ENCODE data around the gene PSMB7.

The PSMB7 gene

DNA sequence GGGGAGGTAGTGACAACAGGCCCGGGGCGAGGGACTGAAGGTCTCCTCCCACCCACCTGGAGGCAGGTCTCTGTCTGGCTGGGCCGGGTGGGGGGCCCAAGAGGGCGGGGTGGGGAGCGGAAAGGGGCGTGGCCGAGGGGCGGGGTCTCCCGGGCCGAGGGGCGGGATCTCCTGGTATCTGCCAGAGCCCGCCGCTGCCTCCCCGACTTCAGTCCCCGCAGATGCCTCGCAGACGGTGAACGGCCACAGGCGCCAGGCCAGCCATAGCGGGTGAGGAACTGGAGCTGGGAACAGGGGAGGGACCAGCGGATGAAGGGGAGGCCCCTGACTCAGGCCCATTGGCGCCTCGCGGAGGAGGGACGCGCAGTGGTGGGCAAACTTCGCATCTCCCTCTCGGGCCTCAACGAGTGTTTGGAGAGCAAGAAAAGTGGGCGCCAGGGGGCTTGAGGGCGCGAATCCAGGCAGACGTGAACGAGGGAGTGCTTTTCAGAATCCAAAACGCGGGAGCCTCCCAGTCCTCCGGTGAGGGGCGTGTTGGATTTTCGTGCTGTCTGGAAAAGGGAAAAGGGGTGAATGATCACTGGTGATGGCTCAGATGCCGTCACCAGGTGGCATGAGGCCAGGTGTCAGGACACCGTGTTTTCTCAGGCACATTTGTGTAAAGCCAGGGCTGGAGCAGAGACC is 35.1 kb upstream of the PSMB7 start, which contains the start of gene ADGRD2:
TSS of gene ADGRD2 (plus strand) at position 211 of the 684 bp plus-strand sequence. CDS start 1,216 bp downstream, outside the sequence.
- Mint-ChIP-seq H3K27me3 (peaks cover 17% of the 10 kb centered on the region), H3K4me1 (no peaks in the 10 kb centered on the region), H3K9me3 (no peaks in the 10 kb centered on the region), H3K27ac (no peak within 1 kb of the TSS), H3K4me3 (no peak within 1 kb of the TSS), H3K36me3 (no peaks in the 10 kb centered on the region)

GRCh38 chr9:124449381-124450151 is 34.3 kb upstream of the PSMB7 start:
- Mint-ChIP-seq H3K4me1 (no peaks in the 10 kb centered on the region), H3K4me3 (no peak overlapping the region), H3K9me3 (no peaks in the 10 kb centered on the region), H3K27me3 (peaks cover 20% of the 10 kb centered on the region), H3K36me3 (no peaks in the 10 kb centered on the region), H3K27ac (no peak overlapping the region)

DNA sequence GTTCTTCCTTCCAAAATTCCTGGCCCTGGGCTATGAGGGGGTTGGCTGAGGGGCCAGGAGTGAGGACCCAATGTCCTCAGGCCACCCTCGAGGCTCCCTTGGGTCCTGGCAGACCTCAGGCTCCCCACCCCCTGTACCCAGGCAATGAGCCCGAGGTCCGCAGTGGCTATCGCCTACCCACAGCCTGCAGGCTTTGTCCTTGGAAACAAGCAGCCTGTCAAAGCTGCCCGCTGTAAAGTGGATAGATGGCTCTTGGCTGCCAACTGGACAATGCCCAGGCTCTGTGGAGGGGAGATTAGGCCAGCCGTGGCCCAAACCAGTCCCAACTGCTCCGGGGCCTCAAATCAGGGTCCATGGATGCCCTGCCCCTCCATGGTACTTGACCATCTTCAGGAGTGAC is 32.8 kb upstream of the PSMB7 start:
- Mint-ChIP-seq H3K4me1 (no peaks in the 10 kb centered on the region), H3K36me3 (peaks cover 1% of the 10 kb centered on the region), H3K27ac (no peak overlapping the region), H3K9me3 (no peaks in the 10 kb centered on the region), H3K27me3 (peaks cover 22% of the 10 kb centered on the region), H3K4me3 (no peak overlapping the region)

DNA sequence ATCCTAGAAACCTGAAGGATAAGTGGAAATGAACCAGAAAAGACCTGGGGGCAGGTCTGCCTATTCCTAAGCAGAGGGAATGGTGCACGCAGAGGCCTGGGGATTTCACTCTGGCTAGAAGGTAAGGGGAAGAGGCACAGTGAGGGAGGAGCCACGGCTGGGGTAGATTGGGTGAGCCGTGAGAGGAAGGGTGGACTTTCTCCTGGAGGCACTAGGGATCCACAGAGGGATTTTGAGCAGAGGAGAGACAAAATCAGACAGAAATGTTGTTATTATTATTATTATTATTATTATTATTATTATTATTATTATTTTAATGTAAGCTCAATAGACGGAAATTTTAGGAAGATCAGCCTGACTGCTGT is 32.0 kb upstream of the PSMB7 start:
- Mint-ChIP-seq H3K9me3 (no peaks in the 10 kb centered on the region), H3K27me3 (peaks cover 19% of the 10 kb centered on the region), H3K4me1 (no peaks in the 10 kb centered on the region), H3K4me3 (no peak overlapping the region), H3K36me3 (peaks cover 1% of the 10 kb centered on the region), H3K27ac (no peak overlapping the region)

GRCh38 chr9:124444166-124444565 is 28.9 kb upstream of the PSMB7 start:
- Mint-ChIP-seq H3K4me3 (no peak overlapping the region), H3K27ac (no peak overlapping the region), H3K9me3 (no peaks in the 10 kb centered on the region), H3K36me3 (peaks cover 1% of the 10 kb centered on the region), H3K4me1 (no peaks in the 10 kb centered on the region), H3K27me3 (peaks cover 21% of the 10 kb centered on the region)

DNA sequence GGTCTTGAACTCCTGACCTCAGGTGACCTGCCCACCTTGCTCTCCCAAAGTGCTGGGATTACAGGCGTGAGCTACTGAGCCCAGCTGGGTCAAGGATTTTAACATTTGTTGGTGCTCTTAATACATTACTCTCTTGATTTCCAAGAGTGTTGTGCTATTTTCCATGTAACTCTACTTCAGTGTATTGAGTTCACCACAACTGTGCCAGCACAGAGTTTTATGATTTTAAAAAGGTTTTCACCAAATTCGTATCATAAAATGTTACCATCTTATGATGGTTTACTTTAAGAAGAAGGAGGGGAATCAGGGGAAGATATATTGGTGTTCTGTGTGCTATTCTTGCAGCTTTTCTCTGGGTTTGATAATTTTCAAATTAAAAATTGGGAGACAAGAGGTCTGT is 28.4 kb upstream of the PSMB7 start:
- Mint-ChIP-seq H3K27me3 (peaks cover 21% of the 10 kb centered on the region), H3K9me3 (no peaks in the 10 kb centered on the region), H3K27ac (no peak overlapping the region), H3K4me3 (no peak overlapping the region), H3K36me3 (peaks cover 1% of the 10 kb centered on the region), H3K4me1 (no peaks in the 10 kb centered on the region)

- Mint-ChIP-seq H3K27ac (no peak overlapping the region), H3K9me3 (no peaks in the 10 kb centered on the region), H3K4me3 (no peak overlapping the region), H3K27me3 (peaks cover 20% of the 10 kb centered on the region), H3K4me1 (no peaks in the 10 kb centered on the region), H3K36me3 (peaks cover 1% of the 10 kb centered on the region)
Observed at GRCh38 chr9:124442826-124443225, 27.6 kb upstream of the PSMB7 start.

DNA sequence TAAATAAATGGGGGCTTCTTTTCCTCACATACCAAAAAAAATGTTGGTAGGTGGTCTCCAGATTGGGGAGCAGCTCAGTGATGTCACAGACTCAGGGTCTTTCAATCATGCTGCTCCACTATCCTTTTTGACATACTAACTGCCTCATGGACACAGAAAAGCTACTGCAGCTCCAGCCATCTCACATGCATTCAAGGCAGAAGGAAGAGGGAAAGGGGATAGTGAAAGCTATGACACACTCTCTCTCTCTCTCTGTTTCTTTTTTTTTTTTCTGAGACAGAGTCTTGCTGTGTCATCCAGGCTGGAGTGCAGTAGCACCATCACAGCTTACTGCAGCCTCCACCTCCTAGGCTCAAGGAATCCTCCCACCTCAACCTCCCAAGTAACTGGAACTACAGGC is 27.1 kb upstream of the PSMB7 start:
- Mint-ChIP-seq H3K27me3 (peaks cover 20% of the 10 kb centered on the region), H3K4me1 (no peaks in the 10 kb centered on the region), H3K27ac (no peak overlapping the region), H3K4me3 (no peak overlapping the region), H3K9me3 (no peaks in the 10 kb centered on the region), H3K36me3 (peaks cover 1% of the 10 kb centered on the region)

GRCh38 chr9:124441291-124441690 is 26.0 kb upstream of the PSMB7 start:
- H3K4me1 Mint-ChIP-seq: no peaks in the 10 kb centered on the region
- peaks cover 1% of the 10 kb centered on the region for H3K36me3 Mint-ChIP-seq
- no peak overlapping the region for H3K4me3 Mint-ChIP-seq
- H3K27me3 Mint-ChIP-seq: peaks cover 17% of the 10 kb centered on the region
- no peak overlapping the region for H3K27ac Mint-ChIP-seq
- no peaks in the 10 kb centered on the region for H3K9me3 Mint-ChIP-seq

DNA sequence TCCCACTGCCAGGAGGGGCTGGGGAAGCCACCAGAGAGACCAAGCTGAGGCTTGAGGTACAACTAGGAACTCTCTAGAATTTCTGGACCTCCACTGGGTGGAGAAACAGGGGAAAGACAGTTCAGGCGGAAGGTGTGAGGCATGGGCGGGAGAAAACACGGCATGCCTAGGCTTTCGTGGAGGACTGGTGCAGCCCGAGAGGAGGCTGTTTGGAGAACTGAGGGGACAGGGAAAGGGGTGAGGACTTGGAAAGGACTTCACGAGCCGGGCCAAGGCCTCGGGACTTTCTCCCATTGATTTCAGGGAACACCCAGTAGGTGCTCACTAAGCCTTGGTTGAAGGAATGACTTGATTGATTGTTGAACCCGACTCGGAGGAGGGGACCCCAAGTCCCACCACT is 25.5 kb upstream of the PSMB7 start:
- no peak overlapping the region for H3K4me3 Mint-ChIP-seq
- no peaks in the 10 kb centered on the region for H3K9me3 Mint-ChIP-seq
- H3K36me3 Mint-ChIP-seq: peaks cover 1% of the 10 kb centered on the region
- H3K27ac Mint-ChIP-seq: no peak overlapping the region
- H3K27me3 Mint-ChIP-seq: peaks cover 17% of the 10 kb centered on the region
- H3K4me1 Mint-ChIP-seq: no peaks in the 10 kb centered on the region

- no peaks in the 10 kb centered on the region for H3K9me3 Mint-ChIP-seq
- peaks cover 1% of the 10 kb centered on the region for H3K36me3 Mint-ChIP-seq
- H3K27me3 Mint-ChIP-seq: peaks cover 14% of the 10 kb centered on the region
- no peak overlapping the region for H3K27ac Mint-ChIP-seq
- H3K4me1 Mint-ChIP-seq: no peaks in the 10 kb centered on the region
- H3K4me3 Mint-ChIP-seq: no peak overlapping the region
Observed at GRCh38 chr9:124439686-124440243, 24.5 kb upstream of the PSMB7 start.

DNA sequence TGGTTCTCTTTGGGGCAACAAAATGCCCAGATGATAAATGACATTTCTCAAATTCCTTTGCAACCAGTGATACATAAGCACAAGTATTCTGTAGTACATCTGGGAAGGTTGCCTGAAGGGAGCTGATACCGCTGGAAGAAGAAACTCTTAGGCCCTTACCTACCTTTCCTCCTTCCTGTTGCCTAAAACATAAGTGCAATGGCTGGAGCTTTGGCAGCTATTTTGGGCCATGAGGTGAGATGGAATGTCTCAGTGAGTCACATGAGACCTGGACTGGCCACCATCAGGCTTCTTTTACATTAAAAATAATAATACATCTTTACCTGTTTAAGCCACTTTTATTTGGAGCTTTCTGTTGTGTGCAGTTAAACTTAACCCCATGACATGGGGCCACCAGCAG is 23.8 kb upstream of the PSMB7 start:
- Mint-ChIP-seq H3K9me3 (no peaks in the 10 kb centered on the region), H3K27me3 (peaks cover 14% of the 10 kb centered on the region), H3K36me3 (peaks cover 1% of the 10 kb centered on the region), H3K4me1 (no peaks in the 10 kb centered on the region), H3K27ac (no peak overlapping the region), H3K4me3 (no peak overlapping the region)

- H3K27me3 Mint-ChIP-seq: peaks cover 12% of the 10 kb centered on the region
- H3K9me3 Mint-ChIP-seq: no peaks in the 10 kb centered on the region
- H3K4me3 Mint-ChIP-seq: no peak overlapping the region
- H3K36me3 Mint-ChIP-seq: no peaks in the 10 kb centered on the region
- no peak overlapping the region for H3K27ac Mint-ChIP-seq
- no peaks in the 10 kb centered on the region for H3K4me1 Mint-ChIP-seq
Observed at GRCh38 chr9:124438091-124438490, 22.8 kb upstream of the PSMB7 start.

- no peaks in the 10 kb centered on the region for H3K4me1 Mint-ChIP-seq
- H3K36me3 Mint-ChIP-seq: no peaks in the 10 kb centered on the region
- H3K4me3 Mint-ChIP-seq: no peak overlapping the region
- no peak overlapping the region for H3K27ac Mint-ChIP-seq
- H3K9me3 Mint-ChIP-seq: no peaks in the 10 kb centered on the region
- peaks cover 12% of the 10 kb centered on the region for H3K27me3 Mint-ChIP-seq
Observed at GRCh38 chr9:124437086-124437485, 21.8 kb upstream of the PSMB7 start.

DNA sequence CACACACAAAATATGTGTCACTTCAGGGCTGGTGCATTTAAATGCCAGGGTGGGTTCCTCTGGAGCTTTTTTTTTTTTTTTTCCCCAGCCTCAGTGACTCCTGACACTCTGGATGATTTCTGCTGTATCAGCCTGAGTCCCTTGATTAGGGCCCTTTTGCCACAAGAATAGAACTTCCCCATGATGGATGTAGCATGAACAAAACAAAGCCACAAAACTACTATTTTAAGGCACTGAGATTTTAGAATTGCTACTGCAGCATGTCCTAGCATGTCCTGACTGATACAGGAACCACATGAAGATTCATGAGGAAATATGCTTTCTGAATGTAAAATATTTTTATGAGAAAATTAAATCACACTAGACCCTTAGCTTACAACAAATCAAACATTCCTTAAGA is 21.1 kb upstream of the PSMB7 start:
- no peaks in the 10 kb centered on the region for H3K4me1 Mint-ChIP-seq
- H3K27ac Mint-ChIP-seq: no peak overlapping the region
- no peaks in the 10 kb centered on the region for H3K36me3 Mint-ChIP-seq
- no peaks in the 10 kb centered on the region for H3K9me3 Mint-ChIP-seq
- H3K27me3 Mint-ChIP-seq: peaks cover 9% of the 10 kb centered on the region
- H3K4me3 Mint-ChIP-seq: no peak overlapping the region

DNA sequence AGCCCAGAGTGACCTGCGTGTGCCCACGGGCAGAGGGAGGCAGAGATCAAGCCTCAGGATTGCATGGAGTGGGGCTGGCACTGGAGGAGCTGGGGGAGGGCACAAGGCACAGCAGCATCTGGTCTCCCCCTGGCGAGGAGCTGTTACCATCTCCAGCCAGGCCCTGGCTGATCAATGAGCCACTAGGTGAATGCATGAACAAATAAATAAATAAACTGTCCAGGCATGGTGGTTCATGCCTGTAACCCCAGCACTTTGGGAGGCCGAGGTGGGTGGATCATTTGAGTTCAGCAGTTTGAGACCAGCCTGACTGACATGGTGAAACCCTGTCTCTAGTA is 14.3 kb upstream of the PSMB7 start:
- no peaks in the 10 kb centered on the region for H3K36me3 Mint-ChIP-seq
- no peaks in the 10 kb centered on the region for H3K4me1 Mint-ChIP-seq
- no peak overlapping the region for H3K27ac Mint-ChIP-seq
- no peak overlapping the region for H3K4me3 Mint-ChIP-seq
- H3K9me3 Mint-ChIP-seq: no peaks in the 10 kb centered on the region
- H3K27me3 Mint-ChIP-seq: no peaks in the 10 kb centered on the region
